HEK293 (cell line): ENCODE measurements around the gene ROS1.

Source experiments
- CTCF ChIA-PET: fragments of 350-600 bp; formaldehyde crosslinking; extraction: SDS; loops from one replicate; lab custom pipeline; 2021; ENCODE audit warnings: antibody characterized with exemption; lab: Yijun Ruan, JAX
- POLR2A ChIA-PET: fragments of 300-600 bp; formaldehyde crosslinking; extraction: SDS; loops from one replicate; lab custom pipeline; 2020; ENCODE audit warnings: antibody characterized with exemption, inconsistent platforms; lab: Yijun Ruan, JAX
- H3K27ac ChIP-seq: fragments of 200-500 bp; sonication (Bioruptor generic); 2 replicates; pipeline ENCODE4 v1.5.1; 2014; ENCODE audit warnings: low read depth, low read length, control low read depth, inconsistent platforms; ENCODE audit errors: extremely low read depth
- H3K36me3 ChIP-seq, 2 experiments: fragments of 200-500 bp in 1 of 2; sonication (Bioruptor generic) in 1 of 2; 1 replicate in 1 of 2; 2 replicates in 1 of 2; pipeline ENCODE4 v1.5.1; 2014 to 2017; ENCODE audit warnings: inconsistent platforms in 2 of 2, low read length in 2 of 2; ENCODE audit not compliant: control insufficient read depth in 2 of 2, insufficient read depth in 1 of 2
- H3K4me1 ChIP-seq: fragments of 200-500 bp; sonication (Bioruptor generic); 2 replicates; pipeline ENCODE4 v1.5.1; 2014; ENCODE audit warnings: mild to moderate bottlenecking, low read length, inconsistent platforms; ENCODE audit not compliant: control insufficient read depth, insufficient read depth
- H3K4me3 ChIP-seq: 2 replicates; pipeline ENCODE4 v1.5.1; 2011; ENCODE audit warnings: low read depth, mild to moderate bottlenecking, control low read depth, low read length, moderate library complexity
- H3K9me3 ChIP-seq: fragments of 200-500 bp; sonication (Bioruptor generic); 2 replicates; pipeline ENCODE4 v1.5.1; 2014; ENCODE audit warnings: low read depth, low read length, inconsistent platforms; ENCODE audit not compliant: control insufficient read depth, insufficient read depth
- EGR2 ChIP-seq: fragments of 450-650 bp; formaldehyde crosslinking; IDR thresholded peaks from 2 replicates; pipeline ENCODE4 v1.5.1; 2016; ENCODE audit warnings: low read depth, missing biosample characterization, missing genetic modification characterization
- ELK4 ChIP-seq: IDR thresholded peaks from 2 replicates; pipeline ENCODE4 v1.6.1; 2011; ENCODE audit warnings: mild to moderate bottlenecking, low read depth, low read length, borderline replicate concordance
- GFI1B ChIP-seq: fragments of 450-650 bp; formaldehyde crosslinking; IDR thresholded peaks from 2 replicates; pipeline ENCODE4 v1.5.1; 2016; ENCODE audit warnings: missing biosample characterization, missing genetic modification characterization
- KLF7 ChIP-seq: fragments of 450-650 bp; formaldehyde crosslinking; IDR thresholded peaks from 2 replicates; pipeline ENCODE4 v1.5.1; 2016; ENCODE audit warnings: missing biosample characterization, missing genetic modification characterization, borderline replicate concordance
- OSR2 ChIP-seq: fragments of 450-650 bp; formaldehyde crosslinking; IDR thresholded peaks from 2 replicates; pipeline ENCODE4 v1.5.1; 2016; ENCODE audit warnings: missing biosample characterization, missing genetic modification characterization
- WT1 ChIP-seq: fragments of 450-650 bp; formaldehyde crosslinking; IDR thresholded peaks from 2 replicates; pipeline ENCODE4 v1.5.1; 2016; ENCODE audit warnings: missing biosample characterization, missing genetic modification characterization
- ZBTB1 ChIP-seq: fragments of 450-650 bp; formaldehyde crosslinking; IDR thresholded peaks from 2 replicates; pipeline ENCODE4 v1.5.1; 2016; ENCODE audit warnings: missing biosample characterization, missing genetic modification characterization
- ZBTB17 ChIP-seq: fragments of 450-650 bp; formaldehyde crosslinking; IDR thresholded peaks from 2 replicates; pipeline ENCODE4 v1.5.1; 2016; ENCODE audit warnings: missing biosample characterization, missing genetic modification characterization
- ZBTB20 ChIP-seq: fragments of 450-650 bp; formaldehyde crosslinking; IDR thresholded peaks from 2 replicates; pipeline ENCODE4 v1.5.1; 2016; ENCODE audit warnings: missing biosample characterization, missing genetic modification characterization
- ZBTB44 ChIP-seq: fragments of 450-650 bp; IDR thresholded peaks from 2 replicates; pipeline ENCODE4 v1.5.1; 2018; ENCODE audit warnings: missing biosample characterization, mild to moderate bottlenecking, missing genetic modification characterization
- ZBTB7A ChIP-seq: fragments of 450-650 bp; formaldehyde crosslinking; IDR thresholded peaks from 2 replicates; pipeline ENCODE4 v1.5.1; 2016; ENCODE audit warnings: low read depth, missing biosample characterization, missing genetic modification characterization
- ZBTB8A ChIP-seq: fragments of 450-650 bp; formaldehyde crosslinking; IDR thresholded peaks from 2 replicates; pipeline ENCODE4 v1.5.1; 2016; ENCODE audit warnings: missing biosample characterization, missing genetic modification characterization
- ZEB2 ChIP-seq: fragments of 450-650 bp; formaldehyde crosslinking; IDR thresholded peaks from 2 replicates; pipeline ENCODE4 v1.5.1; 2016; ENCODE audit warnings: missing biosample characterization, missing genetic modification characterization
- ZFP69B ChIP-seq: fragments of 450-650 bp; formaldehyde crosslinking; IDR thresholded peaks from 2 replicates; pipeline ENCODE4 v1.5.1; 2016; ENCODE audit warnings: missing biosample characterization, missing genetic modification characterization
- ZNF416 ChIP-seq: fragments of 450-650 bp; formaldehyde crosslinking; IDR thresholded peaks from 2 replicates; pipeline ENCODE4 v1.5.1; 2016; ENCODE audit warnings: missing biosample characterization, missing genetic modification characterization
- ZNF449 ChIP-seq: fragments of 450-650 bp; formaldehyde crosslinking; IDR thresholded peaks from 2 replicates; pipeline ENCODE4 v1.5.1; 2017; ENCODE audit warnings: missing biosample characterization, mild to moderate bottlenecking, missing genetic modification characterization, moderate library complexity
- ZNF558 ChIP-seq: fragments of 450-650 bp; formaldehyde crosslinking; IDR thresholded peaks from 2 replicates; pipeline ENCODE4 v1.5.1; 2016; ENCODE audit warnings: missing biosample characterization, missing genetic modification characterization
- ZNF560 ChIP-seq: fragments of 450-650 bp; formaldehyde crosslinking; IDR thresholded peaks from 2 replicates; pipeline ENCODE4 v1.5.1; 2017; ENCODE audit warnings: missing biosample characterization, missing genetic modification characterization, borderline replicate concordance
- ZNF707 ChIP-seq: fragments of 450-650 bp; formaldehyde crosslinking; IDR thresholded peaks from 2 replicates; pipeline ENCODE4 v1.5.1; 2016; ENCODE audit warnings: missing biosample characterization, missing genetic modification characterization
- TF ChIP-seq, protein P1 (sequence below): fragments of 450-650 bp; formaldehyde crosslinking; IDR thresholded peaks from 2 replicates; pipeline ENCODE4 v1.5.1; 2016; ENCODE audit warnings: missing biosample characterization, missing genetic modification characterization
- TF ChIP-seq, protein P2 (sequence below): fragments of 450-650 bp; formaldehyde crosslinking; conservative IDR thresholded peaks from 2 replicates; pipeline ENCODE4 v1.5.1; 2016; ENCODE audit warnings: low read depth, missing biosample characterization, missing genetic modification characterization
- TF ChIP-seq, protein P3 (sequence below): fragments of 450-650 bp; formaldehyde crosslinking; IDR thresholded peaks from 2 replicates; pipeline ENCODE4 v1.5.1; 2016; ENCODE audit warnings: missing biosample characterization, missing genetic modification characterization

The ROS1 gene

GRCh38 chr6:117397536-117398227, 28.1 kb downstream of the ROS1 start:
- POLR2A ChIA-PET: no interaction called here
- Histone ChIP-seq H3K4me1 (no peaks in the 10 kb centered on the region), H3K4me3 (no peak overlapping the region), H3K9me3 (no peaks in the 10 kb centered on the region), H3K27ac (no peak overlapping the region), H3K36me3 (no peaks in the 10 kb centered on the region)
- TF ChIP-seq ZEB2 (tag by site-specific recombination): 0 out of 2 replicates have a peak, but pooled peaks have one; percentile 17
- TF ChIP-seq, protein P1, sequence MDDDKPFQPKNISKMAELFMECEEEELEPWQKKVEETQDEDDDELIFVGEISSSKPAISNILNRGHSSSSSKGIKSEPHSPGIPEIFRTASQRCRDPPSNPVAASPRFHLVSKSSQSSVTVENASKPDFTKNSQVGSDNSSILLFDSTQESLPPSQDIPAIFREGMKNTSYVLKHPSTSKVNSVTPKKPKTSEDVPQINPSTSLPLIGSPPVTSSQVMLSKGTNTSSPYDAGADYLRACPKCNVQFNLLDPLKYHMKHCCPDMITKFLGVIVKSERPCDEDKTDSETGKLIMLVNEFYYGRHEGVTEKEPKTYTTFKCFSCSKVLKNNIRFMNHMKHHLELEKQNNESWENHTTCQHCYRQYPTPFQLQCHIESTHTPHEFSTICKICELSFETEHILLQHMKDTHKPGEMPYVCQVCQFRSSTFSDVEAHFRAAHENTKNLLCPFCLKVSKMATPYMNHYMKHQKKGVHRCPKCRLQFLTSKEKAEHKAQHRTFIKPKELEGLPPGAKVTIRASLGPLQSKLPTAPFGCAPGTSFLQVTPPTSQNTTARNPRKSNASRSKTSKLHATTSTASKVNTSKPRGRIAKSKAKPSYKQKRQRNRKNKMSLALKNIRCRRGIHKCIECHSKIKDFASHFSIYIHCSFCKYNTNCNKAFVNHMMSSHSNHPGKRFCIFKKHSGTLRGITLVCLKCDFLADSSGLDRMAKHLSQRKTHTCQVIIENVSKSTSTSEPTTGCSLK: no peak
- TF ChIP-seq KLF7: no peak
- no peak for TF ChIP-seq ELK4
- no peak for TF ChIP-seq ZBTB1 (tag by site-specific recombination)
- TF ChIP-seq, protein P2, sequence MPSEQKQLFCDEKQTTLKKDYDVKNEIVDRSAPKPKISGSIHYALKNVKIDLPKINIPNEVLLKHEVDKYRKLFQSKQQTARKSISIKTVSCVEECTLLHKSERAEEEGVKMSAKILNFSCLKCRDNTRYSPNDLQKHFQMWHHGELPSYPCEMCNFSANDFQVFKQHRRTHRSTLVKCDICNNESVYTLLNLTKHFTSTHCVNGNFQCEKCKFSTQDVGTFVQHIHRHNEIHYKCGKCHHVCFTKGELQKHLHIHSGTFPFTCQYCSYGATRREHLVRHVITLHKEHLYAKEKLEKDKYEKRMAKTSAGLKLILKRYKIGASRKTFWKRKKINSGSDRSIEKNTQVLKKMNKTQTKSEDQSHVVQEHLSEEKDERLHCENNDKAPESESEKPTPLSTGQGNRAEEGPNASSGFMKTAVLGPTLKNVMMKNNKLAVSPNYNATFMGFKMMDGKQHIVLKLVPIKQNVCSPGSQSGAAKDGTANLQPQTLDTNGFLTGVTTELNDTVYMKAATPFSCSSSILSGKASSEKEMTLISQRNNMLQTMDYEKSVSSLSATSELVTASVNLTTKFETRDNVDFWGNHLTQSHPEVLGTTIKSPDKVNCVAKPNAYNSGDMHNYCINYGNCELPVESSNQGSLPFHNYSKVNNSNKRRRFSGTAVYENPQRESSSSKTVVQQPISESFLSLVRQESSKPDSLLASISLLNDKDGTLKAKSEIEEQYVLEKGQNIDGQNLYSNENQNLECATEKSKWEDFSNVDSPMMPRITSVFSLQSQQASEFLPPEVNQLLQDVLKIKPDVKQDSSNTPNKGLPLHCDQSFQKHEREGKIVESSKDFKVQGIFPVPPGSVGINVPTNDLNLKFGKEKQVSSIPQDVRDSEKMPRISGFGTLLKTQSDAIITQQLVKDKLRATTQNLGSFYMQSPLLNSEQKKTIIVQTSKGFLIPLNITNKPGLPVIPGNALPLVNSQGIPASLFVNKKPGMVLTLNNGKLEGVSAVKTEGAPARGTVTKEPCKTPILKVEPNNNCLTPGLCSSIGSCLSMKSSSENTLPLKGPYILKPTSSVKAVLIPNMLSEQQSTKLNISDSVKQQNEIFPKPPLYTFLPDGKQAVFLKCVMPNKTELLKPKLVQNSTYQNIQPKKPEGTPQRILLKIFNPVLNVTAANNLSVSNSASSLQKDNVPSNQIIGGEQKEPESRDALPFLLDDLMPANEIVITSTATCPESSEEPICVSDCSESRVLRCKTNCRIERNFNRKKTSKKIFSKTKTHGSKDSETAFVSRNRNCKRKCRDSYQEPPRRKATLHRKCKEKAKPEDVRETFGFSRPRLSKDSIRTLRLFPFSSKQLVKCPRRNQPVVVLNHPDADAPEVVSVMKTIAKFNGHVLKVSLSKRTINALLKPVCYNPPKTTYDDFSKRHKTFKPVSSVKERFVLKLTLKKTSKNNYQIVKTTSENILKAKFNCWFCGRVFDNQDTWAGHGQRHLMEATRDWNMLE: 0 out of 2 replicates have a peak, but pooled peaks have one; percentile 54
- no peak for TF ChIP-seq ZNF449 (tag by site-specific recombination)
- TF ChIP-seq, protein P3, sequence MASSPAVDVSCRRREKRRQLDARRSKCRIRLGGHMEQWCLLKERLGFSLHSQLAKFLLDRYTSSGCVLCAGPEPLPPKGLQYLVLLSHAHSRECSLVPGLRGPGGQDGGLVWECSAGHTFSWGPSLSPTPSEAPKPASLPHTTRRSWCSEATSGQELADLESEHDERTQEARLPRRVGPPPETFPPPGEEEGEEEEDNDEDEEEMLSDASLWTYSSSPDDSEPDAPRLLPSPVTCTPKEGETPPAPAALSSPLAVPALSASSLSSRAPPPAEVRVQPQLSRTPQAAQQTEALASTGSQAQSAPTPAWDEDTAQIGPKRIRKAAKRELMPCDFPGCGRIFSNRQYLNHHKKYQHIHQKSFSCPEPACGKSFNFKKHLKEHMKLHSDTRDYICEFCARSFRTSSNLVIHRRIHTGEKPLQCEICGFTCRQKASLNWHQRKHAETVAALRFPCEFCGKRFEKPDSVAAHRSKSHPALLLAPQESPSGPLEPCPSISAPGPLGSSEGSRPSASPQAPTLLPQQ: peak; percentile 86
- peak; percentile 69; the same call in 1 of the 2 replicates for TF ChIP-seq ZFP69B
- TF ChIP-seq ZNF707 (tag by site-specific recombination): no peak
- TF ChIP-seq ZBTB17 (tag by site-specific recombination): 0 out of 2 replicates have a peak, but pooled peaks have one; percentile 22
- TF ChIP-seq ZBTB20: 0 out of 2 replicates have a peak, but pooled peaks have one; percentile 21
- CTCF ChIA-PET: interaction anchor here (0.8 to 1.2 kb wide), 3 partner anchors 16 to 206 kb away, joined by 3 read pairs; no protein-coding TSS in a partner anchor

GRCh38 chr6:117396228-117396627, 29.5 kb downstream of the ROS1 start:
- Histone ChIP-seq H3K27ac (no peak overlapping the region), H3K4me1 (no peaks in the 10 kb centered on the region), H3K9me3 (no peaks in the 10 kb centered on the region), H3K4me3 (no peak overlapping the region), H3K36me3 (no peaks in the 10 kb centered on the region)
- ChIA-PET CTCF (interaction anchor here (0.5 to 0.7 kb wide), 3 partner anchors 29 to 399 kb away, joined by 3 to 4 read pairs (median 3); partner anchors contain the start of gene ROS1), POLR2A (no interaction called here)
- TF ChIP-seq ZBTB7A (tag by site-specific recombination) (no peak), GFI1B (no peak), EGR2 (tag by site-specific recombination) (no peak), ZBTB8A (no peak), ZNF558 (tag by site-specific recombination) (no peak), WT1 (tag by site-specific recombination) (no peak), ZNF560 (tag by site-specific recombination) (no peak), ZBTB44 (tag by site-specific recombination) (no peak), ZNF707 (tag by site-specific recombination) (no peak), OSR2 (tag by site-specific recombination) (no peak), ZNF416 (tag by site-specific recombination) (no peak)
